Vagina (tissue), 2 donors: ENCODE measurements around the gene TTLL11.
"Not testable (repeated sequence)": the region's sequence is repeated elsewhere in the genome, so short reads cannot be mapped to it uniquely, and the experiment has no call there.

ENCODE experiments used
- CTCF ChIP-seq, 3 experiments: fragments of 450-650 bp in 2 of 3; fragments of 200-600 bp in 1 of 3; sonication (generic) in 1 of 3; IDR thresholded peaks; one replicate each; pipeline ENCODE4 v1.5.1; 2017 to 2019; ENCODE audit warnings: antibody characterized with exemption in 3 of 3, mild to moderate bottlenecking in 2 of 3, moderate library complexity in 2 of 3
- POLR2A ChIP-seq, 2 donors: fragments of 450-650 bp; IDR thresholded peaks; one replicate each; pipeline ENCODE4 v1.6.1; 2017; ENCODE audit warnings: antibody characterized with exemption in 2 of 2, mild to moderate bottlenecking in 2 of 2, moderate library complexity in 2 of 2

- TF ChIP-seq CTCF, POLR2A (IDR thresholded peaks at IDR 0.05): not testable (repeated sequence)
Observed at GRCh38 chr9:122117241-122117640, 24.1 kb upstream of the TTLL11 start.
